NCI-H1092 treated with DMSO at 0.1 percent for 48 hours (cell line): ENCODE results near the gene NR2C2.

Experiments used
- DNase-seq: peaks from one replicate; lab custom pipeline; 2025; lab: John Stamatoyannopoulos, UW

The NR2C2 gene

GRCh38 chr3:14921811-14922705 lies 25.3 kb upstream of the NR2C2 start:
- no peak for DNase-seq

GRCh38 chr3:14922863-14923262 lies 24.5 kb upstream of the NR2C2 start:
- DNase-seq = no peak

GRCh38 chr3:14923476-14923875 lies 23.9 kb upstream of the NR2C2 start:
- DNase-seq = no peak

GRCh38 chr3:14925729-14926591 lies 21.4 kb upstream of the NR2C2 start:
- peak; percentile 44 for DNase-seq

GRCh38 chr3:14926592-14926991 lies 20.8 kb upstream of the NR2C2 start:
- DNase-seq = no peak

GRCh38 chr3:14927308-14927707 lies 20.1 kb upstream of the NR2C2 start:
- no peak for DNase-seq

- no peak for DNase-seq
Observed at GRCh38 chr3:14929310-14930074, 17.9 kb upstream of the NR2C2 start.

- DNase-seq = no peak
Observed at GRCh38 chr3:14933820-14934425, 13.5 kb upstream of the NR2C2 start.

- DNase-seq = no peak
Observed at GRCh38 chr3:14935592-14936345, 11.6 kb upstream of the NR2C2 start.

GRCh38 chr3:14938954-14939353 lies 8.4 kb upstream of the NR2C2 start:
- no peak for DNase-seq

GRCh38 chr3:14941871-14942270 lies 5.5 kb upstream of the NR2C2 start:
- no peak for DNase-seq

- DNase-seq = no peak
Observed at GRCh38 chr3:14943042-14943441, 4.3 kb upstream of the NR2C2 start.

GRCh38 chr3:14946236-14946635 lies 1.1 kb upstream of the NR2C2 start:
- DNase-seq = no peak

- peak; percentile 45 for DNase-seq
Observed at GRCh38 chr3:14946739-14947099, 664 bp upstream of the NR2C2 start.

GRCh38 chr3:14947886-14948608 lies 664 bp downstream of the NR2C2 start:
- peak; percentile 98 for DNase-seq

GRCh38 chr3:14948609-14949038 lies 1.2 kb downstream of the NR2C2 start:
- DNase-seq = no peak

- no peak for DNase-seq
Observed at GRCh38 chr3:14949126-14949525, 1.7 kb downstream of the NR2C2 start.

GRCh38 chr3:14950274-14950673 lies 2.9 kb downstream of the NR2C2 start:
- DNase-seq = no peak

GRCh38 chr3:14957153-14957552 lies 9.8 kb downstream of the NR2C2 start:
- DNase-seq = no peak

- DNase-seq = no peak
Observed at GRCh38 chr3:14957925-14958324, 10.5 kb downstream of the NR2C2 start.
